Hematopoietic multipotent progenitor cell treated with erythropoietin and hydrocortisone succinate and interleukin-3 and kit ligand, for 17 days (in vitro differentiated cells): Measurements from ENCODE around the gene NFKBIL1.
"Not testable (repeated sequence)": the region's sequence is repeated elsewhere in the genome, so short reads cannot be mapped to it uniquely, and the experiment has no call there.

ENCODE experiments used
- DNase-seq: peaks from one replicate; pipeline ENCODE4 v3.0.0-alpha.2; 2015; ENCODE audit warnings: low spot score

Gene NFKBIL1

GRCh38 chr6:31580807-31581433, 33.5 kb downstream of the NFKBIL1 start:
- peak; percentile 77 for DNase-seq

- no peak for DNase-seq
Measured at GRCh38 chr6:31581434-31582229, 34.2 kb downstream of the NFKBIL1 start.

GRCh38 chr6:31582230-31582643, 34.8 kb downstream of the NFKBIL1 start, which contains the start of gene LTB:
LTB (minus strand) TSS chr6:31582424; CDS start chr6:31582417, 7 bp downstream.
- DNase-seq: no peak

- DNase-seq: peak; percentile 19
Measured at GRCh38 chr6:31585491-31585890, 38.1 kb downstream of the NFKBIL1 start.

GRCh38 chr6:31586008-31586407, 38.6 kb downstream of the NFKBIL1 start, which contains the start of gene LST1:
LST1 (plus strand) TSS chr6:31586277; CDS start chr6:31587300, 1,023 bp downstream.
- DNase-seq: no peak

- no peak for DNase-seq
Measured at GRCh38 chr6:31586599-31587281, 39.3 kb downstream of the NFKBIL1 start.

- no peak for DNase-seq
Measured at GRCh38 chr6:31587791-31588777, 40.7 kb downstream of the NFKBIL1 start.

GRCh38 chr6:31588871-31589650, 41.7 kb downstream of the NFKBIL1 start:
- DNase-seq: no peak

GRCh38 chr6:31590691-31591090, 43.3 kb downstream of the NFKBIL1 start:
- not testable (repeated sequence) for DNase-seq

GRCh38 chr6:31592396-31592771, 45.0 kb downstream of the NFKBIL1 start:
- DNase-seq: no peak

- DNase-seq: peak; percentile 29
Measured at GRCh38 chr6:31597006-31597405, 49.6 kb downstream of the NFKBIL1 start.

GRCh38 chr6:31607317-31607716, 59.9 kb downstream of the NFKBIL1 start:
- no peak for DNase-seq
